Testis (tissue), 2 donors: ENCODE results near the gene ACO2.

Experiments
- POLR2A ChIP-seq: fragments of 450-650 bp; IDR thresholded peaks from one replicate; pipeline ENCODE4 v1.6.1; 2017; ENCODE audit warnings: antibody characterized with exemption, mild to moderate bottlenecking, moderate library complexity
- TF ChIP-seq, protein P1 (sequence below), 3 experiments: fragments of 450-650 bp in 2 of 3; fragments of 200-600 bp in 1 of 3; sonication (generic) in 1 of 3; IDR thresholded peaks; one replicate each; pipeline ENCODE4 v1.5.1; 2016 to 2019; ENCODE audit warnings: antibody characterized with exemption in 3 of 3, mild to moderate bottlenecking in 2 of 3, moderate library complexity in 1 of 3

GRCh38 chr22:41504816-41505215 is 35.9 kb downstream of the ACO2 start:
- TF ChIP-seq, protein P1, sequence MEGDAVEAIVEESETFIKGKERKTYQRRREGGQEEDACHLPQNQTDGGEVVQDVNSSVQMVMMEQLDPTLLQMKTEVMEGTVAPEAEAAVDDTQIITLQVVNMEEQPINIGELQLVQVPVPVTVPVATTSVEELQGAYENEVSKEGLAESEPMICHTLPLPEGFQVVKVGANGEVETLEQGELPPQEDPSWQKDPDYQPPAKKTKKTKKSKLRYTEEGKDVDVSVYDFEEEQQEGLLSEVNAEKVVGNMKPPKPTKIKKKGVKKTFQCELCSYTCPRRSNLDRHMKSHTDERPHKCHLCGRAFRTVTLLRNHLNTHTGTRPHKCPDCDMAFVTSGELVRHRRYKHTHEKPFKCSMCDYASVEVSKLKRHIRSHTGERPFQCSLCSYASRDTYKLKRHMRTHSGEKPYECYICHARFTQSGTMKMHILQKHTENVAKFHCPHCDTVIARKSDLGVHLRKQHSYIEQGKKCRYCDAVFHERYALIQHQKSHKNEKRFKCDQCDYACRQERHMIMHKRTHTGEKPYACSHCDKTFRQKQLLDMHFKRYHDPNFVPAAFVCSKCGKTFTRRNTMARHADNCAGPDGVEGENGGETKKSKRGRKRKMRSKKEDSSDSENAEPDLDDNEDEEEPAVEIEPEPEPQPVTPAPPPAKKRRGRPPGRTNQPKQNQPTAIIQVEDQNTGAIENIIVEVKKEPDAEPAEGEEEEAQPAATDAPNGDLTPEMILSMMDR (IDR thresholded peaks at IDR 0.05) = no peak
- TF ChIP-seq POLR2A = no peak
